Cardiac muscle cell (in vitro differentiated cells and primary cell): ENCODE measurements around the gene ACP1. TPM values are rescaled to one million over a fixed set of nuclear protein-coding genes. Genes with fewer than 3 reads are reported as not detected.

Source experiments
- DNase-seq, 2 donors: peaks; one replicate each; pipeline versions ENCODE4 v3.0.0 to v3.0.0-alpha.2; 2010 to 2017; ENCODE audit warnings: low read depth in 1 of 2, low spot score in 1 of 2
- H3K27ac ChIP-seq: fragments of 200-600 bp; sonication (generic); 2 replicates; pipeline ENCODE4 v1.5.1; 2016
- H3K27me3 ChIP-seq: fragments of 200-600 bp; sonication (generic); 2 replicates; pipeline ENCODE4 v1.6.0; 2016; ENCODE audit warnings: control low read depth
- H3K36me3 ChIP-seq: fragments of 200-600 bp; sonication (generic); 2 replicates; pipeline ENCODE4 v1.5.1; 2016; ENCODE audit warnings: control low read depth
- H3K4me1 ChIP-seq: fragments of 200-600 bp; sonication (generic); 2 replicates; pipeline ENCODE4 v1.8.1; 2017; ENCODE audit warnings: low read depth, mild to moderate bottlenecking, mixed run types
- H3K4me3 ChIP-seq: fragments of 200-600 bp; sonication (generic); 2 replicates; pipeline ENCODE4 v1.5.1; 2016; ENCODE audit warnings: mild to moderate bottlenecking
- H3K9me3 ChIP-seq: fragments of 200-600 bp; sonication (generic); 2 replicates; pipeline ENCODE4 v1.5.1; 2017; ENCODE audit warnings: low read depth, mild to moderate bottlenecking, control low read depth
- polyA plus RNA-seq: library from polyadenylated mRNA; unstranded; fragments of >200 nt; fragmentation: Nextera tagmentation; extraction: Ambion mirVana; gene quantifications from 2 replicates; pipeline ENCODE4 v1.2.1, GENCODE V29; 2016
- total RNA-seq: library from RNA; depleted of rRNA; stranded (reverse); fragments of >200 nt; gene quantifications from 2 replicates; pipeline ENCODE4 v1.2.3, GENCODE V29; 2016
- TF ChIP-seq, protein P1 (sequence below): IDR thresholded peaks from 2 replicates; pipeline ENCODE4 v1.5.1; 2012; ENCODE audit warnings: low read depth, mild to moderate bottlenecking, low read length

ACP1 gene
- total and polyA plus RNA-seq, 2 experiments from 2014 or later, result 92.8 to 216 TPM

DNA sequence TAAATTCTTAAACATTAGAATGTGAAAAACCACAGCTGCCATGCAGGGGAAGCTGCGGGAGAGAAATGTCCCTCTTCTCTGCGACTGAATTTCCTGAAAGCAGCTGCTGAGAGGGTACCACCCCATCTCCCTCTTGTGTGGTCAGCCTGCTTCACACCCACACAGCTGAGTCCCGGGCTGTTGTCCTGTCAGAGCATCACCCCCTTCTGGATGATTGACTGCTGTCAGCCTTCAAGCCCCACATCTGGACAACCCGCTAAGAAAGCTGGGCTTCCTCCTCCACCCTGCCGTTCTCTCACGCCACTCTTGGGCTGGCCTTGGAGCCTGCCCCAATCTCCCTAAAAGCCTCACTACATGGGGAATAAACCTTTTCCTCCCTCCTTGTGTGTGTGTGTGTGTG lies 26.9 kb upstream of the ACP1 start:
- Histone ChIP-seq H3K36me3 (no peaks in the 10 kb centered on the region), H3K27me3 (no peaks in the 10 kb centered on the region), H3K27ac (no peak overlapping the region), H3K4me3 (no peak overlapping the region), H3K4me1 (no peaks in the 10 kb centered on the region), H3K9me3 (no peaks in the 10 kb centered on the region)
- no peak for DNase-seq
- TF ChIP-seq, protein P1, sequence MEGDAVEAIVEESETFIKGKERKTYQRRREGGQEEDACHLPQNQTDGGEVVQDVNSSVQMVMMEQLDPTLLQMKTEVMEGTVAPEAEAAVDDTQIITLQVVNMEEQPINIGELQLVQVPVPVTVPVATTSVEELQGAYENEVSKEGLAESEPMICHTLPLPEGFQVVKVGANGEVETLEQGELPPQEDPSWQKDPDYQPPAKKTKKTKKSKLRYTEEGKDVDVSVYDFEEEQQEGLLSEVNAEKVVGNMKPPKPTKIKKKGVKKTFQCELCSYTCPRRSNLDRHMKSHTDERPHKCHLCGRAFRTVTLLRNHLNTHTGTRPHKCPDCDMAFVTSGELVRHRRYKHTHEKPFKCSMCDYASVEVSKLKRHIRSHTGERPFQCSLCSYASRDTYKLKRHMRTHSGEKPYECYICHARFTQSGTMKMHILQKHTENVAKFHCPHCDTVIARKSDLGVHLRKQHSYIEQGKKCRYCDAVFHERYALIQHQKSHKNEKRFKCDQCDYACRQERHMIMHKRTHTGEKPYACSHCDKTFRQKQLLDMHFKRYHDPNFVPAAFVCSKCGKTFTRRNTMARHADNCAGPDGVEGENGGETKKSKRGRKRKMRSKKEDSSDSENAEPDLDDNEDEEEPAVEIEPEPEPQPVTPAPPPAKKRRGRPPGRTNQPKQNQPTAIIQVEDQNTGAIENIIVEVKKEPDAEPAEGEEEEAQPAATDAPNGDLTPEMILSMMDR, result no peak

DNA sequence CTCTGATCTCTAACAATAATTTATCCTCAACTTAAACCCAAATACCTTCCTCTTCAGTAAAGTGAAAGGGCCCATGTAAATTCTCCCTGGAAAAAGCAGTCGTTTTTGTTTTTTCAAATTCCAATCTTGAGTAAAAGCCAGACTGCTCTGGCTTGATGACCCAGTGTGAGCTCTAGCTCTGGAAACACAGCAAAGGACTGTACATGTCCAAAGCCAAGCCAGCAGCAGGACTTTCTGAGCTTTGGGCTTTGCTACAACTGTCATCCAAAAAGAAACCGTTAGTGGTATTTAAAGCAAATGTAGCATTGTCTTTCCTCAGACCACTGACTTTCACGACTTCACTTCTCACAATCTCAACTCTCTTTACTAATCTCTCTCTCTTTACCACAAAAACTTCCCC lies 26.3 kb upstream of the ACP1 start:
- no peaks in the 10 kb centered on the region for H3K4me1 ChIP-seq
- H3K27me3 ChIP-seq, result no peaks in the 10 kb centered on the region
- no peak overlapping the region for H3K27ac ChIP-seq
- DNase-seq, result no peak
- no peaks in the 10 kb centered on the region for H3K36me3 ChIP-seq
- H3K9me3 ChIP-seq, result no peaks in the 10 kb centered on the region
- TF ChIP-seq, protein P1, result no peak
- no peak overlapping the region for H3K4me3 ChIP-seq

- Histone ChIP-seq H3K4me3 (no peak overlapping the region), H3K27me3 (no peaks in the 10 kb centered on the region), H3K4me1 (no peaks in the 10 kb centered on the region), H3K36me3 (no peaks in the 10 kb centered on the region), H3K27ac (no peak overlapping the region), H3K9me3 (no peaks in the 10 kb centered on the region)
- TF ChIP-seq, protein P1, result no peak
- DNase-seq, result no peak
Measured at GRCh38 chr2:238869-239268, 25.9 kb upstream of the ACP1 start.

- TF ChIP-seq, protein P1, result no peak
- Histone ChIP-seq H3K9me3 (no peaks in the 10 kb centered on the region), H3K4me1 (no peaks in the 10 kb centered on the region), H3K27me3 (no peaks in the 10 kb centered on the region), H3K36me3 (no peaks in the 10 kb centered on the region), H3K4me3 (no peak overlapping the region), H3K27ac (no peak overlapping the region)
- no peak for DNase-seq
Measured at GRCh38 chr2:244547-244946, 20.2 kb upstream of the ACP1 start.

DNA sequence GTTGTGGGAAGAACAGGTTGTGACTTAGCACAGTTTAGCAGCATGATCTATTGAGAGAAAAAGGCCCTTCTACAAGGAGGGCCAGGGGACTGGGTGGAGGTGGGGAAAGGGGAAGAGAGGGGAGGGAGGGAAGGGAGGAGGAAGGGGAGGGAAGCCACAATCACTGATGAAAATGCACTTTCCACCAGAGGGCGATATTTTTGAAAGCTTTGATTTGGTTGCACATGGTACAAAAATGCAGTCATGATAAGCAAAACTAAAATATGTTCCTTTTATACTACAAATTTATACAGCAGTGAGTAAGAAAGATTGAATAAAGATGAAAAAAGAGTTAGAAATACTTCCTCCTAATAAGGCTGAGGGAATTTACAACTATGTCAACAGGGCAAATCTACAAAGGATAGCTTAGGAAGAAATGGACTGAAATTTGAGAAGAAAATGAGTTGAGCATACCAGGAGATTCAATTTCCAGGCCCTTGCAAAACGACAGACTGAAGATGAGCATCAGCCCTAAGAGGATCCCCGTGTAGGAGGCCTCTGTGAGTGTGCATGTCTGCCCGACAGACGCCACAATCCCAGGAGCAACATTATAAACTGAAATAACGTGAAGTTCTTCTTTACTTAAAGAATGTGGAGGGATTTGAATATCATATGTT lies 18.1 kb upstream of the ACP1 start:
- Histone ChIP-seq H3K36me3 (no peaks in the 10 kb centered on the region), H3K4me3 (no peak overlapping the region), H3K4me1 (no peaks in the 10 kb centered on the region), H3K9me3 (no peaks in the 10 kb centered on the region), H3K27ac (no peak overlapping the region), H3K27me3 (no peaks in the 10 kb centered on the region)
- DNase-seq, result peak; percentile 44 to 82
- TF ChIP-seq, protein P1, result peak; percentile 60

- H3K36me3 ChIP-seq, result no peaks in the 10 kb centered on the region
- TF ChIP-seq, protein P1, result no peak
Measured at GRCh38 chr2:248724-249123, 16.0 kb upstream of the ACP1 start.

More at GRCh38 chr2:248724-249123, 16.0 kb upstream of the ACP1 start:
- no peak for DNase-seq
- Histone ChIP-seq H3K27ac (no peak overlapping the region), H3K4me1 (no peaks in the 10 kb centered on the region), H3K9me3 (no peaks in the 10 kb centered on the region), H3K4me3 (no peak overlapping the region), H3K27me3 (no peaks in the 10 kb centered on the region)
